ENCODE data around the gene CADM3. TPM values are rescaled to one million over a fixed set of nuclear protein-coding genes. Genes with fewer than 3 reads are reported as not detected.

The CADM3 gene
- total and polyA plus RNA-seq, 2 donors (not counting 3 experiments of a cell fraction or from before 2014, with no cell fraction given) = 2.7 to 6.0 TPM

GRCh38 chr1:159201642-159202041 lies 30.2 kb downstream of the CADM3 start:
- dilution Hi-C loops (cut with MboI; ENCODE audit: extremely low pct_ligation_motif_present, low sequenced_read_pairs) = no loop called here
- no peaks in the 10 kb centered on the region for H3K27me3 ChIP-seq (ENCODE audit: control insufficient read depth in 2 of 2, insufficient read depth in 2 of 2, low read length in 2 of 2)

GRCh38 chr1:159203610-159204009 lies 32.2 kb downstream of the CADM3 start:
- H3K9me3 ChIP-seq (replicated peaks; ENCODE audit: control insufficient read depth, insufficient read depth, low read length) = no peaks in the 10 kb centered on the region
- CTCF ChIA-PET = interaction anchor here (1.3 to 2.8 kb wide), 2 partner anchors 10 to 22 kb away, joined by 3 to 27 read pairs; no protein-coding TSS in a partner anchor
- POLR2A ChIA-PET = no interaction called here
- DNase-seq (ENCODE audit: low read depth, low spot score) = no peak
- BruUV-seq (replicated peaks) = no TSS peak
- peaks cover 0 to 2% of the 10 kb centered on the region in 2 experiments for H3K27me3 ChIP-seq (ENCODE audit: control insufficient read depth in 2 of 2, insufficient read depth in 2 of 2, low read length in 2 of 2)
- no peaks in the 10 kb centered on the region for H3K79me2 ChIP-seq (ENCODE audit: control insufficient read depth, insufficient read depth, low read length)
- TF ChIP-seq POLR2AphosphoS5 (IDR thresholded peaks at IDR 0.05; ENCODE audit: insufficient read depth, low read depth, low read length) (no peak), POLR2A (IDR thresholded peaks at IDR 0.05; ENCODE audit: low read depth, low read length) (no peak)
- H4K20me1 ChIP-seq (replicated peaks; ENCODE audit: control insufficient read depth, extremely low read depth, insufficient read depth, low read length) = no peaks in the 10 kb centered on the region
- dilution Hi-C loops (cut with MboI; ENCODE audit: extremely low pct_ligation_motif_present, low sequenced_read_pairs) = no loop called here
- H2AFZ ChIP-seq (ENCODE audit: low read depth, low read length) = no peak overlapping the region
- no peak overlapping the region for H3K27ac ChIP-seq (ENCODE audit: insufficient read depth, low read depth, low read length)
- no peak for FAIRE-seq
- no peaks in the 10 kb centered on the region for H3K4me1 ChIP-seq (ENCODE audit: control insufficient read depth, extremely low read depth, insufficient read depth, low read length)
- no peak overlapping the region for H3K9ac ChIP-seq (replicated peaks; ENCODE audit: extremely low read depth, insufficient read depth, low read length)
- no peak overlapping the region for H3K4me3 ChIP-seq (replicated peaks in 1 of 3; ENCODE audit: insufficient read depth in 1 of 3, low read depth in 1 of 3, low read length in 3 of 3)
- H3K9me1 ChIP-seq (replicated peaks; ENCODE audit: control insufficient read depth, extremely low read depth, insufficient read depth, low read length) = no peaks in the 10 kb centered on the region
- H3K36me3 ChIP-seq (ENCODE audit: control insufficient read depth in 2 of 2, extremely low read depth in 1 of 2, insufficient read depth in 2 of 2, low read length in 2 of 2) = no peaks in the 10 kb centered on the region
- intact Hi-C loops (cut with micrococcal nuclease) = no loop called here
- no peak overlapping the region for H3K4me2 ChIP-seq (ENCODE audit: insufficient read depth, low read length)

More at GRCh38 chr1:159201642-159202041, 30.2 kb downstream of the CADM3 start:
- no peaks in the 10 kb centered on the region for H3K9me3 ChIP-seq (replicated peaks; ENCODE audit: control insufficient read depth, insufficient read depth, low read length)
- H3K4me3 ChIP-seq (replicated peaks in 1 of 3; ENCODE audit: insufficient read depth in 1 of 3, low read depth in 1 of 3, low read length in 3 of 3) = no peak overlapping the region
- no peaks in the 10 kb centered on the region for H3K9me1 ChIP-seq (replicated peaks; ENCODE audit: control insufficient read depth, extremely low read depth, insufficient read depth, low read length)
- H3K79me2 ChIP-seq (ENCODE audit: control insufficient read depth, insufficient read depth, low read length) = no peaks in the 10 kb centered on the region
- H3K36me3 ChIP-seq (ENCODE audit: control insufficient read depth in 2 of 2, extremely low read depth in 1 of 2, insufficient read depth in 2 of 2, low read length in 2 of 2) = no peaks in the 10 kb centered on the region
- no peak for TF ChIP-seq GATA2 (IDR thresholded peaks at IDR 0.05; ENCODE audit: insufficient read depth, insufficient read length, low read depth, low read length)
- H3K27ac ChIP-seq (ENCODE audit: insufficient read depth, low read depth, low read length) = no peak overlapping the region
- intact Hi-C loops (cut with micrococcal nuclease) = no loop called here
- H2AFZ ChIP-seq (ENCODE audit: low read depth, low read length) = no peak overlapping the region
- H3K4me2 ChIP-seq (ENCODE audit: insufficient read depth, low read length) = no peak overlapping the region
- FAIRE-seq (no peak), DNase-seq (ENCODE audit: low read depth, low spot score) (no peak)
- ChIA-PET CTCF (interaction anchor here (1.0 to 2.8 kb wide), 3 partner anchors 9 to 40 kb away, joined by 4 to 27 read pairs (median 10); no protein-coding TSS in a partner anchor), POLR2A (no interaction called here)
- BruUV-seq (replicated peaks) = no TSS peak
- no peaks in the 10 kb centered on the region for H4K20me1 ChIP-seq (replicated peaks; ENCODE audit: control insufficient read depth, extremely low read depth, insufficient read depth, low read length)
- no peaks in the 10 kb centered on the region for H3K4me1 ChIP-seq (ENCODE audit: control insufficient read depth, extremely low read depth, insufficient read depth, low read length)
- H3K9ac ChIP-seq (replicated peaks; ENCODE audit: extremely low read depth, insufficient read depth, low read length) = no peak overlapping the region
